ENCODE results near the gene PRM2. TPM values are rescaled to one million over a fixed set of nuclear protein-coding genes. Genes with fewer than 3 reads are reported as not detected.

Gene PRM2
- total and polyA plus RNA-seq, 2 donors (not counting 1 experiment from before 2014, with no cell fraction given): not detected

DNA sequence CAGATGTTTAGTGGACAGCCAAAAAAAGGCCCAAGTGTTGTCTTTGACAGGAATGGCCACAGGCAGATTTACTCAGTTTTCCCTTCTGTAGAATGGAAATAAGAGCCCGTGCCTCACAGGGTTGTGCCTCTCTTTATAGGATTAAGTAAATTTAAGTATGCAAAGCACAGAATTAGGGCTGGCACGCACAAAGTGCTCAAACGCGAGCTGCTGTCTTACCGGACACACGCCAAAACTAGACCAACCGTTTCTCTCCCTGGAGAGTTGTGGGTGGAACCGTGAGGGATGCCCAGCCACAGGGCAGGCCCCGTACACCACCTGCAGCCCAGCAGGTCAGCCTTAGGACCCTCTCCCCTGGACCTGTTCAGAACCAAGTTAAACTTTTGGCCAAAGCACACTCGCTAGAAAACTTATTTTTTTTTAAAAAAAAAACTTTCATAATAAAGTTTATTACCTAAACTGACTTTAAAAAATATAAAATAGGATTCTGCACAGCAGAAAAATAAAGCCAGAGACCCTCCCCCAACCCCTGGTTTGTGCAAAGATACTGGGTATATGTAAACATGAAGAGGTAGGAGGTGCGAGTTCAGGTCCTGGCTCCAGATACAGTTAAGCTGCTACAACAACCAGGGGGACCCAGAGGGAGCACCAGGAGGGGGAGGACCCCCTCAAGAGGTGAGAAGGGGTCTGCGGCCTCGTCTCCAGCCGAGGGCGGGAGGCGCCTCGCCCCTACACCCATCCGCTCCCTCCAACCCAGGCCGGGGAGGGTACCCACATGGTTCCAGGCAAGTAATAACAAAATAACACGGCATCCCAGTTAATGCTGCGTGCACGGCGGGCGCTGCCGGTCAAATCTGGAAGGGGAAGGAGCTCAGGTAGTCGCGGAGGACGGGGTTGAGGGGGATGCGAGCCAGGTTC is 22.0 kb downstream of the PRM2 start:
- Histone ChIP-seq H2AFZ (ENCODE audit: low read length) (no peak overlapping the region), H3K4me2 (ENCODE audit: extremely low read depth, insufficient read depth, low read length) (peak overlapping the region; percentile 92), H3K9me3 (ENCODE audit: control insufficient read depth, insufficient read depth, low read depth, low read length) (no peaks in the 10 kb centered on the region), H3K4me3 (replicated peaks in 1 of 4; ENCODE audit: control extremely low read depth in 1 of 4, insufficient read depth in 1 of 4, low read depth in 3 of 4, low read length in 4 of 4) (peak overlapping the region; percentile 44 to 97 (median 71)), H3K36me3 (ENCODE audit: control insufficient read depth, insufficient read depth, low read length) (peaks cover 21% of the 10 kb centered on the region), H4K20me1 (ENCODE audit: control insufficient read depth, extremely low read depth, insufficient read depth, low read length) (no peaks in the 10 kb centered on the region), H3K27ac (ENCODE audit: insufficient read depth, low read length) (peak overlapping the region; percentile 79), H3K4me1 (ENCODE audit: control insufficient read depth, extremely low read depth, insufficient read depth, low read length) (peaks cover 24% of the 10 kb centered on the region), H3K27me3 (ENCODE audit: control insufficient read depth, insufficient read depth, low read length) (no peaks in the 10 kb centered on the region), H3K9ac (ENCODE audit: insufficient read depth, low read length) (peak overlapping the region; percentile 79), H3K79me2 (ENCODE audit: control insufficient read depth, insufficient read depth, low read length) (peaks cover 32% of the 10 kb centered on the region)
- DNase-seq (ENCODE audit: low read depth in 2 of 2): peak in 1 of 2 donors; percentile 20
- TF ChIP-seq EZH2 (IDR thresholded peaks at IDR 0.05; ENCODE audit: low read length, missing control alignments): no peak
- TF ChIP-seq, protein P1, sequence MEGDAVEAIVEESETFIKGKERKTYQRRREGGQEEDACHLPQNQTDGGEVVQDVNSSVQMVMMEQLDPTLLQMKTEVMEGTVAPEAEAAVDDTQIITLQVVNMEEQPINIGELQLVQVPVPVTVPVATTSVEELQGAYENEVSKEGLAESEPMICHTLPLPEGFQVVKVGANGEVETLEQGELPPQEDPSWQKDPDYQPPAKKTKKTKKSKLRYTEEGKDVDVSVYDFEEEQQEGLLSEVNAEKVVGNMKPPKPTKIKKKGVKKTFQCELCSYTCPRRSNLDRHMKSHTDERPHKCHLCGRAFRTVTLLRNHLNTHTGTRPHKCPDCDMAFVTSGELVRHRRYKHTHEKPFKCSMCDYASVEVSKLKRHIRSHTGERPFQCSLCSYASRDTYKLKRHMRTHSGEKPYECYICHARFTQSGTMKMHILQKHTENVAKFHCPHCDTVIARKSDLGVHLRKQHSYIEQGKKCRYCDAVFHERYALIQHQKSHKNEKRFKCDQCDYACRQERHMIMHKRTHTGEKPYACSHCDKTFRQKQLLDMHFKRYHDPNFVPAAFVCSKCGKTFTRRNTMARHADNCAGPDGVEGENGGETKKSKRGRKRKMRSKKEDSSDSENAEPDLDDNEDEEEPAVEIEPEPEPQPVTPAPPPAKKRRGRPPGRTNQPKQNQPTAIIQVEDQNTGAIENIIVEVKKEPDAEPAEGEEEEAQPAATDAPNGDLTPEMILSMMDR (conservative IDR thresholded peaks at IDR 0.05 in 1 of 2, IDR thresholded peaks at IDR 0.05 in 1 of 2; ENCODE audit: low read depth in 1 of 2, low read length in 2 of 2): no peak

DNA sequence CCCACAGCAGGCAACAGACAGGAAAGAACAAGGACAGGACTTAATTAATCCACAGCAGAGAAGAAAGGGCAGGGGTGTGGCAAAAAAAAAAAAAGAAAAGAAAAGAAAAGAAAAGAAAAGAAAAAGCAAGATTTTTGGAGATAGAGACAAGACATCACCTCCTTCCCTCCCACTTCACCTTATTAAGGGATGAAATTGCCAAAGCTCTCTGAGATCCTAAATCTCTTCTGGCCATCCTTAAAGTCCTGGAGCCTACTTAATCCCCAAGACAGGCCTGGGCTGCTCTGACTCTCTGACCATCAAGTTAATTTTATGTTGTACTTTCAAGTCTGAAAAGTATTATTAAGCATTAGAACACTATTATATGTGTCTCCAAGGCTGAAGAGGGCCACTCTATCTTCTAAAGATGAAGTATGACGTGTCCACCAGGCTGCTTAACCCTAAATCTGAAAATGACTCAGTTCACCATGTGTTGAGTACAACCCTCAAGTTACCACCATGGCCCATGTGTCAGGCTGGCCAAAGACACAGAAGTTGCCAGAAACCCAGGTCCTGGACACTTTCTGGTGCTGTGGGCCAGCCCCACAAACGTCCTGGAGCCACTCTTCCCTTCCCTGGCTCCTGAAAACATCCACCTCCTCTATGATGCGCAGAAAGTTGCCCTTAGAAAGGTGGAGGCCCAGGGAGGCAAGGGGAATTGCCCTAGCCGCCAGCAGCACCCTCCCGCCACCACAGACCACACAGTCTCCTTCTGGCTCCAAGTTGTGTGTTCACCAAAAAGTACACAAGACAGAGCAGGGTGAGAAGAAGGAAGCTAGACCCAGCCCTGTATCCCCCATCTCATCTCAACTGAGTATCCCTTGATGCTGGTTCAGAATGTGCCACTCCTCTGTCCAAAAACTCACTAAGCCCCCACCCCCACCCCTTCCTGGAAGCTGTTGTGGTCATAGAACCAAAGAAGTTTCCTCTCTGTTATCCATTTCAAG is 23.0 kb downstream of the PRM2 start:
- no peaks in the 10 kb centered on the region for H3K9me3 ChIP-seq (ENCODE audit: control insufficient read depth, insufficient read depth, low read depth, low read length)

More for the DNA sequence above, 23.0 kb downstream of the PRM2 start:
- Histone ChIP-seq H3K4me3 (replicated peaks in 1 of 4; ENCODE audit: control extremely low read depth in 1 of 4, insufficient read depth in 1 of 4, low read depth in 3 of 4, low read length in 4 of 4) (peak overlapping the region; percentile 44 to 97 (median 71)), H3K4me1 (ENCODE audit: control insufficient read depth, extremely low read depth, insufficient read depth, low read length) (peaks cover 19% of the 10 kb centered on the region), H3K36me3 (ENCODE audit: control insufficient read depth, insufficient read depth, low read length) (peaks cover 21% of the 10 kb centered on the region), H3K79me2 (ENCODE audit: control insufficient read depth, insufficient read depth, low read length) (peaks cover 32% of the 10 kb centered on the region), H4K20me1 (ENCODE audit: control insufficient read depth, extremely low read depth, insufficient read depth, low read length) (no peaks in the 10 kb centered on the region), H3K4me2 (ENCODE audit: extremely low read depth, insufficient read depth, low read length) (peak overlapping the region; percentile 92), H3K27me3 (ENCODE audit: control insufficient read depth, insufficient read depth, low read length) (no peaks in the 10 kb centered on the region), H3K9ac (ENCODE audit: insufficient read depth, low read length) (peak overlapping the region; percentile 54), H3K27ac (ENCODE audit: insufficient read depth, low read length) (peak overlapping the region; percentile 29), H2AFZ (ENCODE audit: low read length) (no peak overlapping the region)
- TF ChIP-seq, protein P1 (conservative IDR thresholded peaks at IDR 0.05 in 1 of 2, IDR thresholded peaks at IDR 0.05 in 1 of 2; ENCODE audit: low read depth in 1 of 2, low read length in 2 of 2): no peak
- no peak for TF ChIP-seq EZH2 (IDR thresholded peaks at IDR 0.05; ENCODE audit: low read length, missing control alignments)
- DNase-seq (ENCODE audit: low read depth in 2 of 2): peak; percentile 68 to 73

All from fibroblast of lung (primary cell).